Suppressor macrophage treated with lipopolysaccharide for 4 hours (primary cell): ENCODE measurements around the gene HMGCLL1.

ENCODE experiments used
- DNase-seq: peaks from one replicate; pipeline ENCODE4 v3.0.0-alpha.2; 2020

Gene HMGCLL1

DNA sequence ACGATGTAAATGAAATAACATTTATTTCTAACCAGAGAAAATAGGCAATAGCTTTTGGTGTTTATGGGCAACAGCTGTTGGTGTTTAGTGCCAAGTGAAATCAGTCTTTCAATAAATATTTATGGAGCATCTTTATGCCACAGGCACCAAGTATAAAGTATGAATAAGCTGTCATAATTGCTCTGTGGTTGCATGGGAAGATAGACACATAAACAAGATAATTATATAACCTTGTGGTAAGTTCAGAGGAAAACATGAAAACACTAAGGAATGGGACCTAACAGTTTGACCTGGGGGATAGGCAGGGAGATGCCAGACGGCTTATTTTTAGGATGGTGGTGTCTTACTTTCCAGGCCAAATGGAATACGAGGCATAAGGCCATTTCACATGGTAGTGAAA, 140.8 kb downstream of the HMGCLL1 start:
- DNase-seq: no peak

DNA sequence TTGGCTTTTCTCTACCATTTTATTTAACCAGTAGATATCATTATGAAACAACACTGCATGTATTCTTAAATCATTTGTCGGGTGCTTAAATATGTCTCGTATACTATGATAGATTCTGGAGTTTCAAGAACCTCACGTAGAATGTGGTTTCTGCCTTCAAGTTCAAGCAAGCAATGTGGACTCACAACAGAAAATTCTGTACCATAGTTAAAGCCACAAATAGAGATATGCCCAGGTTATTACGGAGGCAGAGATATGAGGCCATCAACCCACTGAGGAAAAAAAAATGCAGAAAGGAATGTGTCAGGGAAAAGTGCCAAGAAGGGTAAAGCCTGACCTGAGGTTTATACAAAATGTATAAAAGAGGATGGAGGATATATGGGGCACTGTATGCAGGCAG, 141.9 kb downstream of the HMGCLL1 start:
- no peak for DNase-seq

DNA sequence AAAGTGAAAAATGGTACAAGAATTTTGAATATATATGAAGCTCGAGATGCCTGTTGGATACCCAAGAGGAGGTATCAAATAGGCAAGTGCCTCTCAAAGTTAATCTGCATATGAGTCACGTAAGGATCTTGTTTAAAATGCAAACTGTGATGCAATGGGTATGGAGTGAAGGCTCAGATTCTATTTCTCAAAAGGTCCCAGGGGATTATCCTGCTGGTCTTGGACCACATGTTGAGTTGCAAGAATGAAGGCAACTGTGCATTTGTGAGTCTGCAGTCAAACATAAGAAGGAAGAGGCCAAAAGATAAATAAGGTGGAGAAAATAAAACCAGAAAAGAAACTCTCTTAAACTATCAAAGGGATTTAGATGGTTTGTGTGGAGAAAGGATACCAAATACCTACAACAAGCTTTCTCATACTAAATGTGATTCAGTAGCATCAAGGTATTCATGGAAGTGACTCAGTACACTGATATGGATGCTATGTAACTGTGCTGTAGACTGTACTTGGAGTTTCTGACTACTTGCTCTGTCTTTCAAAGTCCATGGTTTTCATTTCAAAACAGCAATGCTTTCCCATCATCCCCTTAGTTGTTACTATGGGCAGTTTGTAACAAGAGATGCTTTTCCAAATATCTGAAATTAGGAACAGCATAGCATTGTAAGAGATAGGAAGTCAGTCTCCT, 145.4 kb downstream of the HMGCLL1 start:
- no peak for DNase-seq

DNA sequence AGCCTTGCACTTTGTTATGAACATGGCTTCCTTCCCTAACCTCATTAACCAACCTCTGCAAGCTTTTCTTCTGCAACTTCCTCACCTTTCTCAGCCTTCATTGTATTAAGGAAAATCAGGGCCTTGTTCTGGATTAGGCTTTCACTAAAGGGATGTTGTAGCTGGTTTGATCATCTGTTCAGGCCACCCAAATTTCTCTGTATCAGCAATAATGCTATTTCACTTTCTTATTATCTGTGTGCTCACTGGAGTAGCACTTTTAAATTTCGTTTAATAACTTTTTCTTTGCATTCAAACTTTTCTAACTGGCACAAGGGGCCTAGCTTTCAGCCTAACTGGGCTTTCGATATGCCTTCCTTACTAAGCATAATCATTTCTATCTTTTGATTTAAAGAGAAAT, 155.1 kb downstream of the HMGCLL1 start:
- no peak for DNase-seq

DNA sequence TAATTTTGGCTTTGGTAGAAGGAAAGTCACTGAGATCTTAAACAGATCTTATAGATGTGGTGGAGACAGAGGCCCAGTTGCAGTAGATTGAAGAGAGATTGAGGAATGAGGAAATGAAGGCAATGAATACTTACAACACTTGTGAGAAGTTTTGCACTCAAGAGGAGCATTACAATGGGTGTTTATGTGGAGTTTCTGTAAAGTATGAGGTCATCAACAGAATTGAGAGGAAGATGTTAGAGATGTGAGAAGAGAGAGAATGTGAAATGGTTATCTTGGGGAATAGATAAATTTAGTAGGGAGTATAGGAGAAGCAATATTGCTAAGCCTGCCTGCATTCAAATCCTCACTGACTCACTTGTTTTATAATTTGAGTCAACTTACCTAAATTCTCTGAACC, 168.3 kb downstream of the HMGCLL1 start:
- no peak for DNase-seq

DNA sequence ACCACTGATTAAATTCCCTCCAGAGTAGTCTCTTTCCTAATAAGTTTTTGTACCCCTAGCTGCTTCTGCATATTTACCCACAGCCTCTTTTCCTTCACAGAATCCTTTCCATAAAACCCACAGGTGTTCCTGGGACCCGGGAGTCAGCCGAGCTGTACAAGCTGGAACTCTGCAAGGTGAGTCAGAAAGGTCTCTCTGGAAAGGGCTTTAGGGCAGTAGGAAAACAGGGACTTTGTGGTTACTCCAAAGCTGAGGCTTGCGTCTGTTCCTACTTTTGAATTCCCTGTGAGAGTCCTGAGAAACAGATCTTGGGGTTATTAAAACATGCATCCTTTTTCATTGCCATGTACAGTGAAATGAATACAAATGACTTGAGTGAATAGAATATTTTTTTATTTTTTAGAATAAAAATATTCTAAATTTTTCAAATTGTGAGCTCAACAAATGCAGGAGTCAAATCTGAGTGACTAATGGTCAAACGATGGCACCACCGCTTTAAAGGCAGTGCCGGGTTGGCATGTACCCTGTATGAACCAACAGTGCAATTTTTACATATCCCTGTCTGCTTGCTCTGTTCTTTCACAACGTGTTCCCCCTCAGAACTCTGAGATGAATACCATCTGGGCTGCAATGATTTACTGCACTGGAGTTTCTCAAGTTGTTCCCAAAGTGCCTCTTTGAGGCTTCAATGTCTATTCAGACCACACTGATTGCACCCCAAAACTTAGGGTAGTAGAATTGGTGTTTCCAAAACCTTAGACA, 173.3 kb downstream of the HMGCLL1 start:
- DNase-seq: no peak

DNA sequence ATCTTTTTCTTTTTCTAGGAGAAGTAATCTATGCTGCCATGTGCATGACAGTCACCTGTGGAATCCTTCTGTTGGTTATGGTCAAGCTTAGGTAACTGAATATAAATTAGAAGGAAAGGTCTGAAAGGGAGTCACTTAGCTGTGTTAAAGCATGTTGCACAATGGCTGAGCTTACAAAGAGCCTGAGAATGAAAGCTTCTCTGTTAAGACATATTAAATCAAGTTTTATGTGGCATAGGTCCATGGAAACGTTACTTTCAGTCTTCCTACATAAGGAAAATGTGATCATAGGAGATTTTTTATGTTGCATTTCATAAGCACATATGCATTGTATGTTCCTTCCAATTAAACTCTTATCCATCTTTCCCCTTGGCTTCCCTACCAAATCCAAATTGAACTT, 179.6 kb downstream of the HMGCLL1 start:
- DNase-seq: no peak

DNA sequence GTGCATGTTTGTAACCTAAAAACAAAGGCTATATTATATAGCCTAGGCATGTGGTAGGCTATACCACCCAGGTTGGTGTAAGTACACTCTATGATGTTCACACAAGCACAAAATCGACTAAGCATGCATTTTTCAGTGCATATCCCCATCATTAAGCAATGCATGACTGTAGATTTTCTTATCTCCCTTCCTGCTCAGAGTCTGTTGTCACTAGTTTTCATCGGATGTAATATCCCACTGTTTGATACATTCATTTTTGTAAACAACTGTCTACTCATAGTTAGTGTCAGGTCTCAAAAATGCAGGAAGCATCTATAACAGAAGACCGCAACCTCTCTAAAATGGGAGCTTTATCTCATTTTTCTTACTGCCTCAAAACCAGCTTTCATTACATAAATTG, 181.0 kb downstream of the HMGCLL1 start:
- DNase-seq: no peak

DNA sequence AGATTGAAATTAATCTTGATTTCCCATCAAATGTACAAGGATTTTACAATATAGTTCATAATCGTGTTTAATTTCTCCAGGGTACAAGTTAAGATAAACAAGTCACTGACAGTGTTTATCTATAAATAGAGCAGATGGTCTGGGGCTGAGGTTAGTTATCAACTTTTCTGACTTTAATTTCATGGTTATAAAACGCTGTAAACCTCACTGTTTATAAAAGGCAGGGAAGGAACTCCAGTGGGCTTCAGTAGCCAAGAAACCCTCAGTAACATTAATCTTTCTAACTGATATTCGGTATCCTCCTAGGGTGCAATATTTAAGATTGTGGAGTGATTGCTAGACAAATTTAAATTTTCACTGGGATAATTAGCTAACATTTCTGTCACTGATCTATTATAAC, 183.1 kb downstream of the HMGCLL1 start:
- no peak for DNase-seq

DNA sequence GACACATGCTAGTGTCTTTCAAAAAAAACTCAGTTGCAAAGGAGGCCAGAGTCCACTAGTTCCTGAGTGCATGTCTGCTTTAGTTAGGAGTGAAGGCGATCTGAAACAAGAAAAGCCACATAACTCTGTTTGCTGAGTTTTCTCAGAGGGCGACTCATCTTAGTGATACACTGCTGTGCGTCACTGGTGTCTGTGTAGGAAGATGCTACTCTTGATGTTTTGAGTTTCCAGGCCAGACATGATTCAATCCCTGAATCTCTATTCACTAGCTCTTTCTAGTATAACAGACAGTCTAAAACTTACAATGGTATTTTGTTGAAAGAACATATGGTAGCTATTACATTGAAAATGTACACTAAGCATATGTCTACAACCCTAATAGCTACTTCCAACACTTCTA, 190.8 kb downstream of the HMGCLL1 start:
- DNase-seq: no peak
